T-helper 1 cell treated with Interleukin-12 subunit alpha and Interleukin-12 subunit beta and Interleukin-4 antibody, amounts not matched to agents 30 μg/mL and 1 μg/mL, for 36 hours (primary cell): Measurements from ENCODE around the gene PIP4K2A.

ENCODE experiments used
- H3K27ac Mint-ChIP-seq: one replicate; pipeline ENCODE4 v1.8.0; 2021; ENCODE audit warnings: mild to moderate bottlenecking, mixed read lengths
- H3K27me3 Mint-ChIP-seq: one replicate; pipeline ENCODE4 v1.8.0; 2021; ENCODE audit warnings: low read depth, mixed read lengths
- H3K36me3 Mint-ChIP-seq: one replicate; pipeline ENCODE4 v1.8.0; 2021; ENCODE audit warnings: low read depth, mixed read lengths
- H3K4me1 Mint-ChIP-seq: one replicate; pipeline ENCODE4 v1.8.0; 2021; ENCODE audit warnings: low read depth, mixed read lengths
- H3K4me3 Mint-ChIP-seq: one replicate; pipeline ENCODE4 v1.8.0; 2021; ENCODE audit warnings: mild to moderate bottlenecking, moderate library complexity, mixed read lengths
- H3K9me3 Mint-ChIP-seq: one replicate; pipeline ENCODE4 v1.8.0; 2021; ENCODE audit warnings: mixed read lengths

PIP4K2A gene

DNA sequence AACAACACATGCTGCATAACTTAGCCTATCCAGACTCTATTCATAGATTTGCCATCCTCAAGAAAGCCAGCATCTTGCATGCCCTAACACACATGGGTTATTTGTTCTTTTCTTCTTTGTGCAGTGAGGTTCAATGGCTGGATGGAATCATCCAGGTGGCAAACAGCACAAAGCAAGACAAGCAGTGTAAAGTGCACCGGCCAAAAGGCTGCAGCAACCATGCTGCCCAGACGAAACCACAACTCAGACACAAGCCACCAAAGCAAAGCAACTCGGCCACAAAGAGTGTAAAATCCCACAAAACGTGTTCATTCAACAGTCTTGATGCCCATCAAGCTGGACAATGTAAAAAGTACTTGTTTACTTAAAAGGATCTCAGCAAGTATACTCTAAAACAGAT is 76.9 kb downstream of the PIP4K2A start:
- Mint-ChIP-seq H3K9me3 (no peaks in the 10 kb centered on the region), H3K27me3 (no peaks in the 10 kb centered on the region), H3K27ac (no peak overlapping the region), H3K36me3 (peaks cover 24% of the 10 kb centered on the region), H3K4me3 (no peak overlapping the region), H3K4me1 (peaks cover 52% of the 10 kb centered on the region)

DNA sequence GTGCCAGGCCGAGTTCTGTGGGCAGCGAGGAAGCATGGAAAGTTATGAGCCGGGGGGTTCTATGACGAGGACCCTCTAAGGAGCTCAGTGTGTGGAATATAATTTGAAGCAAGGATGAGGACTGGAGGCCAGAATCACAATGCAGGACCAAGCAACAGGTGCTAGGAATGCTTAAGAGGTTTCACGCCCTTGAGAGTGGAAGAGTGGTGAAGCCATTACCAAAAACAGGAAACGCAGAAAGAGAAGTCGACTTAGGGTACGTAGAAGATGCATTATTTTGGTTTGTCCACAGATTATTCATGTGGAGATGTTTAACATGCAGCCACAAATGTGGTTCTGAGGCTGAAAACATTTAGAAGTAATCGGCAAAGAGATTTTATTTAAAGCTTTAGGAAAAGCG is 78.7 kb downstream of the PIP4K2A start:
- no peaks in the 10 kb centered on the region for H3K9me3 Mint-ChIP-seq
- no peaks in the 10 kb centered on the region for H3K27me3 Mint-ChIP-seq
- peaks cover 27% of the 10 kb centered on the region for H3K36me3 Mint-ChIP-seq
- H3K4me3 Mint-ChIP-seq = no peak overlapping the region
- peaks cover 58% of the 10 kb centered on the region for H3K4me1 Mint-ChIP-seq
- peak overlapping the region; percentile 45 for H3K27ac Mint-ChIP-seq

GRCh38 chr10:22634606-22635459 is 79.5 kb downstream of the PIP4K2A start:
- Mint-ChIP-seq H3K27ac (peak overlapping the region; percentile 32), H3K4me3 (no peak overlapping the region), H3K9me3 (no peaks in the 10 kb centered on the region), H3K36me3 (peaks cover 28% of the 10 kb centered on the region), H3K4me1 (peaks cover 65% of the 10 kb centered on the region), H3K27me3 (no peaks in the 10 kb centered on the region)

- Mint-ChIP-seq H3K27ac (peak overlapping the region; percentile 58), H3K36me3 (peaks cover 28% of the 10 kb centered on the region), H3K27me3 (no peaks in the 10 kb centered on the region), H3K9me3 (no peaks in the 10 kb centered on the region), H3K4me1 (peaks cover 69% of the 10 kb centered on the region), H3K4me3 (no peak overlapping the region)
These were observed 80.3 kb downstream of the PIP4K2A start for GRCh38 chr10:22634093-22634492.

DNA sequence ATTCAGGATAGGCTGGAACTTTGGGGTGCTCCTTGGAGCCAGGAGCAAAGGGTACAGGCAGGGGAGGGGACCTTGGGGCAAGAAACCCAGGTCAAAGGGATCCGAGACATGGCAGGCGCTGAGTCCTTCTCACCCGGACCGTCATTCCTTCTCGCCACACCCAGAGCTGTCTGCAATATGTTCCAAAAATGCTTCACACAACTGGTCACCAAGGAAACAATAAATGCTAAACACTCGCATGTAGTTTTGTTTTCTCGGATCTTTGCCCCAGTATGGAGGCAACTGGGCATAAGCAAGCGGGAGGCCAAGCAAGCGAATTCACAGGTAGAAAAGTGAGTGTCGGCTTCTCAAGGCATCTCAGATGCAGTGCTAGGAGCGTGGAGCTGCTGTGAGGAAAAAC is 80.8 kb downstream of the PIP4K2A start:
- H3K4me1 Mint-ChIP-seq = peaks cover 72% of the 10 kb centered on the region
- H3K36me3 Mint-ChIP-seq = peaks cover 25% of the 10 kb centered on the region
- H3K4me3 Mint-ChIP-seq = no peak overlapping the region
- H3K9me3 Mint-ChIP-seq = no peaks in the 10 kb centered on the region
- H3K27me3 Mint-ChIP-seq = no peaks in the 10 kb centered on the region
- H3K27ac Mint-ChIP-seq = no peak overlapping the region

DNA sequence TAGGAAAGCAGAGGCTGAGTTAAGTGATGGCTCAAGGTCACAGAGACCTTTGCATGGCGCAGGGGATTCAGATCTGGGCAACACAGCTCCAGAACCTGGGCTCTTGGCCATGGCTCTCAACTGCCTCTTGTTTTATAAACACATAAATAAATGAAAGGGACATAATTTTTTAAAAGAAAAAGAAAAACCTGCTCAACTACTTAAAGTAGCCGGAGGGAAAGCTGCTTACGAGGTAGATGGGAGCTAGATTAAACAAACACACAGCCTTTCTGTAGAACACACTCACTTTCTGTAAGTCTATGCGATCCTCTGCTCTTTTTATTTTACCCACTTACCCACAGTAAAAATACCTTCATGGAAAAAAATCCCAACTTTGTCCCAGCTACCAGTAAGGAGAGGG is 81.3 kb downstream of the PIP4K2A start:
- H3K4me3 Mint-ChIP-seq = no peak overlapping the region
- no peak overlapping the region for H3K27ac Mint-ChIP-seq
- no peaks in the 10 kb centered on the region for H3K27me3 Mint-ChIP-seq
- peaks cover 74% of the 10 kb centered on the region for H3K4me1 Mint-ChIP-seq
- H3K36me3 Mint-ChIP-seq = peaks cover 25% of the 10 kb centered on the region
- no peaks in the 10 kb centered on the region for H3K9me3 Mint-ChIP-seq

- Mint-ChIP-seq H3K36me3 (peaks cover 23% of the 10 kb centered on the region), H3K4me1 (peaks cover 76% of the 10 kb centered on the region), H3K9me3 (no peaks in the 10 kb centered on the region), H3K27ac (peak overlapping the region; percentile 94), H3K27me3 (no peaks in the 10 kb centered on the region), H3K4me3 (peak overlapping the region; percentile 7)
These were observed 82.6 kb downstream of the PIP4K2A start for GRCh38 chr10:22631646-22632278.

GRCh38 chr10:22631185-22631584 is 83.2 kb downstream of the PIP4K2A start:
- H3K4me3 Mint-ChIP-seq = no peak overlapping the region

GRCh38 chr10:22630234-22631174 is 83.9 kb downstream of the PIP4K2A start:
- peaks cover 77% of the 10 kb centered on the region for H3K4me1 Mint-ChIP-seq
- H3K9me3 Mint-ChIP-seq = no peaks in the 10 kb centered on the region
- H3K36me3 Mint-ChIP-seq = peaks cover 17% of the 10 kb centered on the region
- H3K27me3 Mint-ChIP-seq = no peaks in the 10 kb centered on the region
- peak overlapping the region; percentile 76 for H3K4me3 Mint-ChIP-seq
- H3K27ac Mint-ChIP-seq = peak overlapping the region; percentile 94

More at GRCh38 chr10:22631185-22631584, 83.2 kb downstream of the PIP4K2A start:
- Mint-ChIP-seq H3K4me1 (peaks cover 77% of the 10 kb centered on the region), H3K36me3 (peaks cover 21% of the 10 kb centered on the region), H3K27ac (peak overlapping the region; percentile 94), H3K27me3 (no peaks in the 10 kb centered on the region), H3K9me3 (no peaks in the 10 kb centered on the region)

DNA sequence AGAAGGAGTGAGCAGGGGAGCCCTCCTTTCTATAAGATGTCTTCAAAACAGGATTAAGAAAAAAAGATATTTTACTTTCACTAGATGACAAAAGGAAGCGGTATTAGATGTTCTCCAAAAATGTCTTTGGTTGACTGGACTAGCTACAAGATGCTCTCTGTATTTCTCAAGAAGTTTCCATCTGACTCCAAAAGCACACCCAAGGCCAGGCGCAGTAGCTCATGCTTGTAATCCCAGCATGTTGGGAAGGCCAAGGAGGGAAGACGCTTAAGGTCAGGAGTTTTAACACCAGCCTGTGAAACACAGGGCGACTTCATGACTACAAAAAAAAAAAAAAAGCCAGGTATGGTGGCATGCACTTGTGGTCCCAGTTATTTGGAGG is 84.5 kb downstream of the PIP4K2A start:
- H3K27ac Mint-ChIP-seq = peak overlapping the region; percentile 94
- H3K4me3 Mint-ChIP-seq = peak overlapping the region; percentile 76
- H3K36me3 Mint-ChIP-seq = peaks cover 12% of the 10 kb centered on the region
- no peaks in the 10 kb centered on the region for H3K27me3 Mint-ChIP-seq
- H3K9me3 Mint-ChIP-seq = no peaks in the 10 kb centered on the region
- H3K4me1 Mint-ChIP-seq = peaks cover 75% of the 10 kb centered on the region

DNA sequence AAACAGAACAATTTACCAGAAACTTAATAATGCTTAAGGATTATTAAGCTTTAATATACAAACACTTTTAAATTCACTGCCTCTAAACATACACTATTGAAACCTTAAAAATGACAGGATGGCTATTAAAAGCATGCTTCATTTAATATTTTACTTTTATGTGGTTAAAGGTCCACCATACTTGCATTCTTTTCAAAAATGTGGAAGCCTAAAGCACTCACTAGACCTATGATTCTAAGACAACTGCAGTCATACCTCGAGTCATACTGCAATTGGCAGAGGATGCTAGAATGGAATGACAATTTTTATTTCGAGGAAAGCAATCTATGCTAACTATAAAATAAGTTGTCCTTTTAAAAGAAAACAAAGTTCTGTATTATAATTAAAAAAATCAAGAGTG is 85.3 kb downstream of the PIP4K2A start:
- Mint-ChIP-seq H3K27ac (peak overlapping the region; percentile 55), H3K4me3 (peak overlapping the region; percentile 40), H3K27me3 (no peaks in the 10 kb centered on the region), H3K9me3 (no peaks in the 10 kb centered on the region), H3K36me3 (peaks cover 11% of the 10 kb centered on the region), H3K4me1 (peaks cover 75% of the 10 kb centered on the region)

DNA sequence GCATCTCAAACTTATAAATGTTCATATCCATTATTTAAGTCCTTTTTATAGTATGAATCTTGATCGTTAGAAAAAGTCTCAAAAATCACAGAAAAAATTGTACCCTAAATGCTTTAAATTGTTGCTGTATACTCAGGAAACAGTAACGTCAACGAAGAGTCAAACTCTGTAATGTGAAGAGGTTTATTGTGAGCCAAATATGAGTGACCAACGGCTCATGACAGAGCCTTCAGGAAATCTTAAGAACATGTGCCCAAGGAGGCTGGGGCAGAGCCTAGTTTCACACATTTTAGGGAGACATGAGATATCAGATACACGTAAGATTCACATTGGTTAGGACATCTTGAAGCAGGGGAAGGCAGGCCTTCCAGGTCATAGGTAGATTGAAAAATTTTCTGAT is 86.1 kb downstream of the PIP4K2A start:
- Mint-ChIP-seq H3K9me3 (no peaks in the 10 kb centered on the region), H3K36me3 (peaks cover 11% of the 10 kb centered on the region), H3K4me3 (no peak overlapping the region), H3K4me1 (peaks cover 75% of the 10 kb centered on the region), H3K27ac (peak overlapping the region; percentile 59), H3K27me3 (no peaks in the 10 kb centered on the region)

DNA sequence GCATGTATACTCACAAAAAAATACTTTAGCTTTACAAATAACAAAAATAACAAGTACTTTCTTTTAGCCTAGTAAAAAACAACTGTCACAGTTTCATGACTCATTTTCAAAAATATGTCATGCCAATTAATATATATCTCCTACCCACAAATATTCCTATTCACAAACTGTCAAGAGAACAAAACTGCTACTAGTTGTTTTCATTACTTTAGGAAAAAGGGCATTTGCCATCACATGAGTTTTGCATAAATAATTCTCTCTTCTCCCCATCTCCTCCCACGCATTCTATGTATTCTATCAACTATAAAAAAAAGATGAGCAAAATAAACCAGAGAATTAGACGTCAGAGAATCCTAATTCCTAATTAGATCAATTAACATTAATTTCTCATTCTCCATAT is 87.6 kb downstream of the PIP4K2A start:
- no peaks in the 10 kb centered on the region for H3K27me3 Mint-ChIP-seq
- H3K4me1 Mint-ChIP-seq = peaks cover 76% of the 10 kb centered on the region
- H3K27ac Mint-ChIP-seq = peak overlapping the region; percentile 67
- H3K36me3 Mint-ChIP-seq = peaks cover 11% of the 10 kb centered on the region
- H3K9me3 Mint-ChIP-seq = no peaks in the 10 kb centered on the region
- no peak overlapping the region for H3K4me3 Mint-ChIP-seq

DNA sequence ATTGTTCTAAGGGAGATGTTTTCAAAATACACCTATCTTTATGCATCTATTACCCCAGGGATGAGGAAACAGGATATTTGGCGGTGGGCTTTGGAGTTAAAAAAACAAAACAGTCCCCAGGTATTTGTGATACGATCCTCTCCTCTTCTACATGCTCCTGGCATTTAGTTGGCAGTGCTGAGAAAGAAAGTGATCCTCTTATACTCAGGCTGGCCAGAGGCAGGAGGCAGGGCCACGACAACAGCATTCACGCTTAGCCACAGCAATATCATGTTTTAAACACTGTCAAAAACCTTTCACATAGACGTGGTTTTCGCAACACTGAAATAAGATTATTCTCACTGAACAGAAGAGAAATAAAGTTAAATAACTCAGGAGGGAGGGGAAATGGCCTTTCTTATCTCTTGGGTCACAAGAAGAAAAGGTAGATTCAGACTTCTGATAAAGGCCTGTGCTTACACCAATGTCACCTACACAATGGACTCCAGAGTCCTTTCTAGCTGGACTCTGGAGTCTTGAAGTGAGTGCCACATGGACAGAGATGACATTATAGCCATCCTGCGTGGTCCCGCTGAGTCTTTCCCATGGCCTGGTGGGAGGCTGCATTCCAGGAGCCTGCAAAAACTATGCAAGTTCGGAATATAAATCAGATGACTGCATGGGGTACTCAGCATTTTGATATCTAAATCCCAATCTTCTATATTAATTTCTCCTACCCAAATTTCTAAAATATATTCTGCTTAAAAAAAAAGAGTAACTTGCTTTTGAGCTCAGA is 88.7 kb downstream of the PIP4K2A start:
- H3K36me3 Mint-ChIP-seq = peaks cover 12% of the 10 kb centered on the region
- H3K9me3 Mint-ChIP-seq = no peaks in the 10 kb centered on the region
- H3K27ac Mint-ChIP-seq = no peak overlapping the region
- H3K4me3 Mint-ChIP-seq = no peak overlapping the region
- H3K4me1 Mint-ChIP-seq = peaks cover 73% of the 10 kb centered on the region
- no peaks in the 10 kb centered on the region for H3K27me3 Mint-ChIP-seq
